ENCODE measurements around the gene TERT.

Gene TERT

GRCh38 chr5:1257841-1258240 is 37.0 kb downstream of the TERT start:
- H3K4me3 ChIP-seq (ENCODE audit: low read depth, low read length), result no peak overlapping the region
- TF ChIP-seq CTCF (IDR thresholded peaks at IDR 0.05; ENCODE audit: low read depth, low read length), result no peak

DNA sequence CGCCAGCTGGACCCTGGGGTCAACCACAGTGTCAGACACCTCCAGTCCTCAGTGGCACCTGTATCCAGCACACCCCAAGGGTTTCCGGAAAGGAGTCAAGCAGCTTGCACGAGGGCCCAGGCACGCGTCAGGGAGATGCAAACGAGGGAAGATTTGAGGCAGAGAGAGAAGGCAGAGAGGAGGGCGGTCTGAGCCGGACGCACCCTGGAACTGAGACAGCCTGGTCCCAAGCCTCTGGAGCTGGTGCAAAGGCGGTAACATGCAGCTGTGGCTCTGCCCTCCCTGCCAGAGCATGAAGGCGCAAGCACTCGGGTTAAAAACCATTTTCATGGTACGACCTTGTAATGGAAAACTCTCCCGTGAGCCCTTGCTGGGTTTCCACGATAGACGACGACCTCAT is 37.5 kb downstream of the TERT start:
- no peak for TF ChIP-seq CTCF (IDR thresholded peaks at IDR 0.05; ENCODE audit: low read depth, low read length)
- no peak overlapping the region for H3K4me3 ChIP-seq (ENCODE audit: low read depth, low read length)

GRCh38 chr5:1256776-1257175 is 38.1 kb downstream of the TERT start:
- H3K4me3 ChIP-seq (ENCODE audit: low read depth, low read length), result no peak overlapping the region
- no peak for TF ChIP-seq CTCF (IDR thresholded peaks at IDR 0.05; ENCODE audit: low read depth, low read length)

- peak overlapping the region; percentile 63 for H3K4me3 ChIP-seq (ENCODE audit: low read depth, low read length)
- no peak for TF ChIP-seq CTCF (IDR thresholded peaks at IDR 0.05; ENCODE audit: low read depth, low read length)
Observed at GRCh38 chr5:1255081-1255561, 39.7 kb downstream of the TERT start.

GRCh38 chr5:1254196-1254595 is 40.7 kb downstream of the TERT start:
- TF ChIP-seq CTCF (IDR thresholded peaks at IDR 0.05; ENCODE audit: low read depth, low read length), result no peak
- peak overlapping the region; percentile 60 for H3K4me3 ChIP-seq (ENCODE audit: low read depth, low read length)

DNA sequence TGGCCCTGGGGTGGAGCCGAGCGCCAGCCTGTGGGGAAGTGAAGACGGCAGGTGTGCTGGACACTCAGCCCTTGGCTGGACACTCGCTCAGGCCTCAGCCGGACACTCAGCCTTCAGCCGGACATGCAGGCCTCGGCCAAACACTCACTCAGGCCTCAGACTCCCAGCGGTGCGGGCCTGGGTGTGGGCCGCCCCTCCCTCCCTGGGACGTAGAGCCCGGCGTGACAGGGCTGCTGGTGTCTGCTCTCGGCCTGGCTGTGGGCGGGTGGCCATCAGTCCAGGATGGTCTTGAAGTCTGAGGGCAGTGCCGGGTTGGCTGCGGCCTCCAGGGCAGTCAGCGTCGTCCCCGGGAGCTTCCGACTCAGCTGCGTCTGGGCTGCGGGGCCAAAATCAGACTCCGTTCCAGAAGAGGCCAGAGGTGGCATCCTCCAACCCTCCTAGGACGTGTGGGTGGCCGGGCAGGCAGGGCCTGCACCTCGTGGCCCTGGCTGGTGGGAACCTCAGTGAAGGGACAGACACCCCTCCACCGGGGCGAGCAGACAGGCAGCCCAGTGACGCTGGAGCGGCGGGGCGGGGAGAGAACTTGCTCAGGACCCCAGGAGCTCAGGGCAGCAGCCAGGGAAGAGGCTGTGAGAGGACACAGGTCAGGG is 41.3 kb downstream of the TERT start:
- peak overlapping the region; percentile 55 for H3K4me3 ChIP-seq (ENCODE audit: low read depth, low read length)
- TF ChIP-seq CTCF (IDR thresholded peaks at IDR 0.05; ENCODE audit: low read depth, low read length), result no peak

DNA sequence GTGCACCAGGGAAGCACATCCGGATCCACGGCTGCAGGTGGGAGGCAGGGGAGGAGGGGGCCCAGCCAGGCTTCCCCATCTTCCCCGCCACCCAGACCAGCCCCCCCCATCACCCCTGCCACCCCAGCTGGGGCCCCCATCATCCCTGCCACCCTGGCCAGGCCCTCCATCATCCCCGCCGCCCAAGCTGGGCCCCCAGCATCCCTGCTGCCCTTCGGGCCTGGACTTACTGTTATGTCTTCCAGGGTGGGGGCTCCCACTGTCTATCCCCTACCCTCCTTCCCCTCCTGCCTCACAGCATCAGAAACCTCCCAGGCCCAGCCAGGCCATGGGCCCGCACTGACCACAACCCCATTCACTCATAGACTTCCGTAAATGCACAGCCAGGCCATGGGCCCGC is 42.2 kb downstream of the TERT start:
- no peak overlapping the region for H3K4me3 ChIP-seq (ENCODE audit: low read depth, low read length)
- no peak for TF ChIP-seq CTCF (IDR thresholded peaks at IDR 0.05; ENCODE audit: low read depth, low read length)
